Hepatocyte (in vitro differentiated cells): ENCODE measurements around the gene PDE7B. TPM values are rescaled to one million over a fixed set of nuclear protein-coding genes. Genes with fewer than 3 reads are reported as not detected.

Source experiments
- DNase-seq: peaks from one replicate; pipeline ENCODE4 v3.0.0-alpha.2; 2016; ENCODE audit warnings: low spot score
- H2AFZ ChIP-seq: fragments of 200-600 bp; sonication (generic); 2 replicates; pipeline ENCODE4 v1.6.0; 2016; ENCODE audit warnings: antibody characterized with exemption, mild to moderate bottlenecking
- H3K27ac ChIP-seq: fragments of 200-600 bp; sonication (generic); 2 replicates; pipeline ENCODE4 v1.5.1; 2016; ENCODE audit warnings: mild to moderate bottlenecking
- H3K27me3 ChIP-seq: fragments of 200-600 bp; sonication (generic); 2 replicates; pipeline ENCODE4 v1.6.1; 2016
- H3K36me3 ChIP-seq: fragments of 200-600 bp; sonication (generic); replicated peaks from 2 replicates; pipeline ENCODE4 v1.5.1; 2016; ENCODE audit warnings: low read depth; ENCODE audit not compliant: insufficient read depth
- H3K4me1 ChIP-seq: fragments of 200-600 bp; sonication (generic); 2 replicates; pipeline ENCODE4 v1.5.1; 2016; ENCODE audit warnings: mild to moderate bottlenecking, moderate library complexity; ENCODE audit not compliant: insufficient read depth
- H3K4me2 ChIP-seq: fragments of 200-600 bp; sonication (generic); 2 replicates; pipeline ENCODE4 v1.6.0; 2016
- H3K4me3 ChIP-seq: fragments of 200-600 bp; sonication (generic); 2 replicates; pipeline ENCODE4 v1.5.1; 2016; ENCODE audit warnings: mild to moderate bottlenecking
- H3K79me2 ChIP-seq: fragments of 200-600 bp; sonication (generic); 2 replicates; pipeline ENCODE4 v1.6.0; 2017; ENCODE audit warnings: mild to moderate bottlenecking
- H3K9me2 ChIP-seq: fragments of 200-600 bp; sonication (generic); replicated peaks from 2 replicates; pipeline ENCODE4 v1.6.0; 2017; ENCODE audit warnings: mild to moderate bottlenecking; ENCODE audit not compliant: insufficient read depth
- H3K9me3 ChIP-seq: fragments of 200-600 bp; sonication (generic); 2 replicates; pipeline ENCODE4 v1.5.1; 2016; ENCODE audit warnings: low read depth, mild to moderate bottlenecking
- H4K20me1 ChIP-seq: fragments of 200-600 bp; sonication (generic); 2 replicates; pipeline ENCODE4 v1.6.0; 2016; ENCODE audit warnings: mild to moderate bottlenecking; ENCODE audit not compliant: insufficient read depth, poor library complexity, severe bottlenecking
- EZH2 ChIP-seq: fragments of 200-600 bp; sonication (generic); IDR thresholded peaks from 2 replicates; pipeline ENCODE4 v1.6.1; 2016; ENCODE audit warnings: antibody characterized with exemption, mild to moderate bottlenecking, borderline replicate concordance
- EZH2phosphoT487 ChIP-seq: fragments of 200-600 bp; sonication (generic); IDR thresholded peaks from one replicate; pipeline ENCODE4 v1.6.1; 2018; ENCODE audit warnings: antibody characterized with exemption, mild to moderate bottlenecking, low read depth, moderate library complexity; ENCODE audit not compliant: unreplicated experiment, severe bottlenecking
- WGBS: methylation state at CpG from one replicate; pipeline ENCODE4 v1.1.6; 2016; ENCODE audit warnings: low lambda C conversion rate; ENCODE audit errors: missing lambda C conversion rate; 5-methylcytosine and 5-hydroxymethylcytosine counted together
- polyA plus RNA-seq: library from polyadenylated mRNA; unstranded; fragments of >200 nt; fragmentation: Nextera tagmentation; extraction: Ambion mirVana; gene quantifications from 2 replicates; pipeline ENCODE4 v1.2.1, GENCODE V29; 2016
- total RNA-seq: library from RNA; depleted of rRNA; stranded (reverse); fragments of >200 nt; gene quantifications from 2 replicates; pipeline ENCODE4 v1.2.3, GENCODE V29; 2014
- TF ChIP-seq, protein P1 (sequence below): fragments of 200-600 bp; sonication (generic); IDR thresholded peaks from 2 replicates; pipeline ENCODE4 v1.5.1; 2016; ENCODE audit warnings: antibody characterized with exemption, mild to moderate bottlenecking; ENCODE audit not compliant: poor library complexity

The PDE7B gene
- total and polyA plus RNA-seq, 2 experiments from 2014 or later: 3.4 to 7.2 TPM

DNA sequence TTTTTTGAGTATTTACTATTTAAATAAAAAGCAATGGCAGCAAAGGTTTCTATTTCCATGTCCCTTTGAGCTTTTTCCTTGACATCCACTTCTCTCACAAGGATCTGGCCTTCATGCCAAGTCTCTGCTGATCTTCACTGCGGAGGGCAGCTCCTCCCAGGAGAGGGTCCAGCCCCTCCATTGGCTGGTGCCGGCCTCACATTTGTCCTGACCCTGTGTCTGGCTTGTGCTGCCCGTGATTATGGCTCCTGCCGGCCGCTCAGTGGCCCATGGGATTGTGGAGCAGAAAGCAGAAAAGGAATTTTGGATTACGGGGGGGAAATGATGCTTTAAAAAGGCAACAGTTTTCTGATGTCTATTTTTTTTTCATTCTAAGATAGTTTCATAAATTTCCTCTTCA lies 31.2 kb upstream of the PDE7B start:
- no peak overlapping the region for H3K4me3 ChIP-seq
- no peak overlapping the region for H2AFZ ChIP-seq
- H3K79me2 ChIP-seq: no peaks in the 10 kb centered on the region
- H3K4me1 ChIP-seq: no peaks in the 10 kb centered on the region
- 85% methylated on average over 6 of the region's 6 CpGs for WGBS
- TF ChIP-seq EZH2 (no peak), EZH2phosphoT487 (no peak)
- TF ChIP-seq, protein P1, sequence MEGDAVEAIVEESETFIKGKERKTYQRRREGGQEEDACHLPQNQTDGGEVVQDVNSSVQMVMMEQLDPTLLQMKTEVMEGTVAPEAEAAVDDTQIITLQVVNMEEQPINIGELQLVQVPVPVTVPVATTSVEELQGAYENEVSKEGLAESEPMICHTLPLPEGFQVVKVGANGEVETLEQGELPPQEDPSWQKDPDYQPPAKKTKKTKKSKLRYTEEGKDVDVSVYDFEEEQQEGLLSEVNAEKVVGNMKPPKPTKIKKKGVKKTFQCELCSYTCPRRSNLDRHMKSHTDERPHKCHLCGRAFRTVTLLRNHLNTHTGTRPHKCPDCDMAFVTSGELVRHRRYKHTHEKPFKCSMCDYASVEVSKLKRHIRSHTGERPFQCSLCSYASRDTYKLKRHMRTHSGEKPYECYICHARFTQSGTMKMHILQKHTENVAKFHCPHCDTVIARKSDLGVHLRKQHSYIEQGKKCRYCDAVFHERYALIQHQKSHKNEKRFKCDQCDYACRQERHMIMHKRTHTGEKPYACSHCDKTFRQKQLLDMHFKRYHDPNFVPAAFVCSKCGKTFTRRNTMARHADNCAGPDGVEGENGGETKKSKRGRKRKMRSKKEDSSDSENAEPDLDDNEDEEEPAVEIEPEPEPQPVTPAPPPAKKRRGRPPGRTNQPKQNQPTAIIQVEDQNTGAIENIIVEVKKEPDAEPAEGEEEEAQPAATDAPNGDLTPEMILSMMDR: no peak
- H3K27me3 ChIP-seq: no peaks in the 10 kb centered on the region
- no peaks in the 10 kb centered on the region for H3K36me3 ChIP-seq
- H4K20me1 ChIP-seq: no peaks in the 10 kb centered on the region
- H3K9me2 ChIP-seq: no peaks in the 10 kb centered on the region
- no peaks in the 10 kb centered on the region for H3K9me3 ChIP-seq
- no peak overlapping the region for H3K27ac ChIP-seq
- H3K4me2 ChIP-seq: no peak overlapping the region
- DNase-seq: no peak

DNA sequence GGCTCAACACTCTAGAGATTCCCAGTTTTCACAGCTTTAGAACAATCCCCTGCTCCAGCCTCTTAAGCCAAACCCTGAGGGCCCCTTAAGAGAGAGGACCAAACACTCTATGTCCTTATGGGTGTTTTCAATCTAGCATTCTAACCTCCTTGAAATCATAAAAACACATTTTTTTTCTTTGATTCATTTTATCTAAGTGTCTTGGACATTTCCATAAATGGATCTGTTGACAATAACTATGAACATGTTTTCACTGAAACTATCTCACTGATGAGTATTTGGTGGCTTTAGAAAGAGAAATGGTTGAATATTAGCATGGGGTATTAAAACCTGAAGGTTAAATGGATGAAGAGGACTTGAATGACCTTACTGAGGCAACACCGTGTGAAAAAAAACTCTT lies 27.6 kb upstream of the PDE7B start:
- Histone ChIP-seq H3K27me3 (no peaks in the 10 kb centered on the region), H3K27ac (no peak overlapping the region), H3K4me3 (no peak overlapping the region), H2AFZ (no peak overlapping the region), H3K4me2 (no peak overlapping the region), H3K9me3 (no peaks in the 10 kb centered on the region), H3K36me3 (no peaks in the 10 kb centered on the region), H4K20me1 (no peaks in the 10 kb centered on the region), H3K4me1 (no peaks in the 10 kb centered on the region), H3K9me2 (no peaks in the 10 kb centered on the region), H3K79me2 (no peaks in the 10 kb centered on the region)
- DNase-seq: no peak
- TF ChIP-seq EZH2 (no peak), EZH2phosphoT487 (no peak)
- TF ChIP-seq, protein P1: no peak
- 96% methylated on average over 1 of the region's 1 CpG for WGBS

DNA sequence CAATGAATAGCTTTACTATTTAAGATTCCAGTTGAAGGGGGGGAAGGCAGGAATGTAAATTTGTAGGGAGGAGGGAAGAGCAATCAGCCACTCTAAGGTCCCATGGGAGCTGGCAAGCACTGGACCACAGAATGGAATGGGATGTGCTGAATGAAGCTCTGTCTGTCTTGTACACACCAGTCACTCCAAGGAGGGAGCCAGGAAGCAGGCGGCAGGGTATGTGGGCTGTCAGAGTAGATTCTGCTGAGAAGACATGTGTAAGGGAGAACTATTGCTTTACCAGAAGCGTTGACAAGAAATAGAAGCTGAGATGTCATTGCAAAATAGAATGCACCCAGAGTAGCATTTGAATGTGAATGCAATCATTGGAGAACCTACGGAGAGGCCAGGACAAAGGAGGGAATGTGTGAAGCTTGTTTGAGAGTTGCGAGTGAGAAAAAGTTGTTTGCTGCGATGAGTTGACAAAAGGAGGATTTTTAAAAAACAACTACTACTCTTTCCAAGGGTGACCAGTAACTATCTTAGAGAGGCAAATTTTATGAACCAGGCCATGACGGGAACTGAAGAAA lies 25.2 kb upstream of the PDE7B start:
- H3K4me2 ChIP-seq: no peak overlapping the region
- no peaks in the 10 kb centered on the region for H3K36me3 ChIP-seq
- H3K27ac ChIP-seq: no peak overlapping the region
- H4K20me1 ChIP-seq: no peaks in the 10 kb centered on the region
- DNase-seq: no peak
- no peaks in the 10 kb centered on the region for H3K9me3 ChIP-seq
- no peak overlapping the region for H2AFZ ChIP-seq
- no peaks in the 10 kb centered on the region for H3K9me2 ChIP-seq
- no peaks in the 10 kb centered on the region for H3K27me3 ChIP-seq
- H3K4me3 ChIP-seq: no peak overlapping the region
- TF ChIP-seq EZH2phosphoT487: no peak
- TF ChIP-seq EZH2: no peak
- TF ChIP-seq, protein P1: no peak
- no peaks in the 10 kb centered on the region for H3K4me1 ChIP-seq
- WGBS: 75% methylated on average over 6 of the region's 6 CpGs
- no peaks in the 10 kb centered on the region for H3K79me2 ChIP-seq

DNA sequence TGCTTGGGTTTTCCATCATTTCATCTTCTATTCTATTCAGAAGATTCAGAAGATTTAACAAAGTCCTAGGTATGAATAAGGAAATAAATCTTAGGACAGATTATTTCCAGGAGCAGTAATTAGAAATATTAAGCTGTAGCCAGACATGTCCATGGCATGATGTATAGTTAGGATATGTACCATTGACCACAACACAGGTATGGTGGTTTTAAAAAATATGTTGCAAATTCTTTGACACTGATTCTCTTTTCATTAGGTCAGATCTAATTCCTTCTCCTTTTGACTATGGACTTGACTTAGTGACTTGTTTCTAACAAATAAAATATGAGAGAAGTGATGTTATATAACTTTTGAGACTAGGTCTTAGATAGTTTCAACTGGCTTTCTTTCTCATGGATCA lies 23.5 kb upstream of the PDE7B start:
- no peak for DNase-seq
- Histone ChIP-seq H3K27me3 (no peaks in the 10 kb centered on the region), H3K9me2 (no peaks in the 10 kb centered on the region), H3K27ac (no peak overlapping the region), H3K4me1 (no peaks in the 10 kb centered on the region), H3K4me3 (no peak overlapping the region), H3K36me3 (no peaks in the 10 kb centered on the region), H3K4me2 (no peak overlapping the region), H2AFZ (no peak overlapping the region), H4K20me1 (no peaks in the 10 kb centered on the region), H3K79me2 (no peaks in the 10 kb centered on the region), H3K9me3 (no peaks in the 10 kb centered on the region)
- TF ChIP-seq, protein P1: no peak
